ENCODE results near the gene IGSF6.

IGSF6 gene

DNA sequence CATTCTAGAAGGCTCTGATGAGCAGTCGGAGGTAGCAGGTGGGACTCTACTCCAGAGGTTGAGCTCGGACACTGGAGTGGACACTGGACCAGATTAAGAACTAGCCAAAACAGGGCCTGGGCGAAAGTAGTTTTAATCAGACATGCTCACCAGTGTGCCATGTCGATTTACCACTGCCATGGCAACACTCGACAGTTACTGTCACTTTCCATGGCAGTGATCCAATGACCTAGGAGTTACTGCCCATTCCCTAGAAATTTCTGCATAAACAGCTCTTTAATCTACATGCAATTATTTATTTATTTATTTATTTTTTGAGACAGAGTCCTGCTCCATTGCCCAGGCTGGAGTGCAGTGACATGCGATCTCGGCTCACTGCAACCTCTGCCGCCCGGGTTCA is 60.2 kb downstream of the IGSF6 start:
- Histone ChIP-seq H3K27me3 (replicated peaks; ENCODE audit: control insufficient read depth, insufficient read depth, low read length) (no peaks in the 10 kb centered on the region; the same call in 1 of the 2 replicates), H3K36me3 (ENCODE audit: control insufficient read depth, insufficient read depth, low read length) (no peaks in the 10 kb centered on the region), H3K4me3 (replicated peaks; ENCODE audit: low read depth, low read length) (no peak overlapping the region)
- TF ChIP-seq, protein P1, sequence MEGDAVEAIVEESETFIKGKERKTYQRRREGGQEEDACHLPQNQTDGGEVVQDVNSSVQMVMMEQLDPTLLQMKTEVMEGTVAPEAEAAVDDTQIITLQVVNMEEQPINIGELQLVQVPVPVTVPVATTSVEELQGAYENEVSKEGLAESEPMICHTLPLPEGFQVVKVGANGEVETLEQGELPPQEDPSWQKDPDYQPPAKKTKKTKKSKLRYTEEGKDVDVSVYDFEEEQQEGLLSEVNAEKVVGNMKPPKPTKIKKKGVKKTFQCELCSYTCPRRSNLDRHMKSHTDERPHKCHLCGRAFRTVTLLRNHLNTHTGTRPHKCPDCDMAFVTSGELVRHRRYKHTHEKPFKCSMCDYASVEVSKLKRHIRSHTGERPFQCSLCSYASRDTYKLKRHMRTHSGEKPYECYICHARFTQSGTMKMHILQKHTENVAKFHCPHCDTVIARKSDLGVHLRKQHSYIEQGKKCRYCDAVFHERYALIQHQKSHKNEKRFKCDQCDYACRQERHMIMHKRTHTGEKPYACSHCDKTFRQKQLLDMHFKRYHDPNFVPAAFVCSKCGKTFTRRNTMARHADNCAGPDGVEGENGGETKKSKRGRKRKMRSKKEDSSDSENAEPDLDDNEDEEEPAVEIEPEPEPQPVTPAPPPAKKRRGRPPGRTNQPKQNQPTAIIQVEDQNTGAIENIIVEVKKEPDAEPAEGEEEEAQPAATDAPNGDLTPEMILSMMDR (IDR thresholded peaks at IDR 0.05; ENCODE audit: insufficient read depth, low read length, poor library complexity, severe bottlenecking) = no peak
- DNase-seq (ENCODE audit: extremely low read depth, insufficient read length) = no peak

DNA sequence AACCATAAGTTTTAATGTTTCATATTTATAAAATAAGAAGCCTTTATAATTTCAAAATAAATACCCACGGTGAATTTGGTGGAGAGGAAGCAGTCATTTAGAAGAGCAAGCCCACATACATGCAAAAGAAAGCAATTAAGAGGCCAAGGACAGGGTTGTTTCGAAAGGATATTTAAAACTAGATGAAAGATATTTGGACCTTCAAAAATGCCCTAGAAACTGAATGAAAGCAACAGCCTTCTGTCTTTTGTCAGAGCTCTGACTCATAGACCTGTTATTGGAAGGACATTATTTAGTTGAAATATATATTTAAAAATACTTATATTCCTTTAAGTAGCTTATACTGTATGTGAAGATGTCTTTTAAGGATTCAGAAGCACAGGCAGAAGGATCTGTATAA is 61.6 kb downstream of the IGSF6 start:
- H3K36me3 ChIP-seq (ENCODE audit: control insufficient read depth, insufficient read depth, low read length) = no peaks in the 10 kb centered on the region
- peak; percentile 9 for DNase-seq (ENCODE audit: extremely low read depth, insufficient read length)
- no peaks in the 10 kb centered on the region; the same call in 1 of the 2 replicates for H3K27me3 ChIP-seq (replicated peaks; ENCODE audit: control insufficient read depth, insufficient read depth, low read length)
- no peak overlapping the region for H3K4me3 ChIP-seq (replicated peaks; ENCODE audit: low read depth, low read length)
- TF ChIP-seq, protein P1 (IDR thresholded peaks at IDR 0.05; ENCODE audit: insufficient read depth, low read length, poor library complexity, severe bottlenecking) = no peak

DNA sequence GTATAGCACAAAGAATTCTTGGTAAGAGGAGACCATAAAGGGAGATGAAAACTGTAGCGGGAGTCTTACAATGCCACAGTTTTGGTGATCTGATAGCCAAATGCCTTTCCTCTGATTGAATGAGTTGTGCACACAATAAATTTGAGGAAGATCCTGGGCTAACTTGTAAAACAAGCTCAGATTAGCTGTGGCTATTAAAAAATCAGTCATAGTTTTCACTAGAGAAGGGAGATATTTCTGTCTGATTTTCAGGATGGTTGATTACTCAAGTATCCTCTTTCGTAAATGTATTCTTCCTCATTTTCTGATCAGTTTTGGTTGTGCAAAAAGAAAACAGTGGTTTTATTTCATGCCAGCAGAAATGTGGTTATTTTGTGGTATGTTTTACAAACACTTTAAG is 62.1 kb downstream of the IGSF6 start:
- Histone ChIP-seq H3K27me3 (replicated peaks; ENCODE audit: control insufficient read depth, insufficient read depth, low read length) (no peaks in the 10 kb centered on the region; the same call in 1 of the 2 replicates), H3K4me3 (replicated peaks; ENCODE audit: low read depth, low read length) (no peak overlapping the region), H3K36me3 (ENCODE audit: control insufficient read depth, insufficient read depth, low read length) (no peaks in the 10 kb centered on the region)
- TF ChIP-seq, protein P1 (IDR thresholded peaks at IDR 0.05; ENCODE audit: insufficient read depth, low read length, poor library complexity, severe bottlenecking) = no peak
- DNase-seq (ENCODE audit: extremely low read depth, insufficient read length) = no peak

DNA sequence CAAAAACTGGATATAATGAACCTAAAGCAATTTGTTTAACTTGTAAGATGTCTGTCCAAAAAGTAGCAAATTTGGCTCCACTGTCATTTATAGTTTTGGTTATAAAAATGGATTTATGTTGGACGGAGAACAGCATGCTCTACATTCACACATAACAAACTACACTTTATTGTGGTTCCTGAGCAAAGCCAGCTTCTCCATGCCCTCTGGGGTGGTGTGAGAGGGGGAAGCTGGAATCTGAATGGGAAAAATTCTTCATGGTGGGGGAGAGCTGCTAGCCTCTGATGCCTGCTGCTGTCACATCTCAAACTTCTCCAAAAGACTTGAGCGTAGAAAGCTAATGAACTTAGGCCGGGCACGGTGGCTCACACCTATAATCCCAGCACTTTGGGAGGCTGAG is 62.9 kb downstream of the IGSF6 start:
- DNase-seq (ENCODE audit: extremely low read depth, insufficient read length) = no peak
- no peak overlapping the region for H3K4me3 ChIP-seq (replicated peaks; ENCODE audit: low read depth, low read length)
- TF ChIP-seq, protein P1 (IDR thresholded peaks at IDR 0.05; ENCODE audit: insufficient read depth, low read length, poor library complexity, severe bottlenecking) = no peak
- H3K36me3 ChIP-seq (ENCODE audit: control insufficient read depth, insufficient read depth, low read length) = no peaks in the 10 kb centered on the region
- H3K27me3 ChIP-seq (replicated peaks; ENCODE audit: control insufficient read depth, insufficient read depth, low read length) = no peaks in the 10 kb centered on the region; the same call in 1 of the 2 replicates
